NCI-H526 treated with DMSO at 0.1 percent for 48 hours (cell line): ENCODE measurements around the gene PLEKHJ1.
"Not testable (repeated sequence)": the region's sequence is repeated elsewhere in the genome, so short reads cannot be mapped to it uniquely, and the experiment has no call there.

ENCODE experiments used
- DNase-seq: peaks from one replicate; lab custom pipeline; 2025; lab: John Stamatoyannopoulos, UW

Gene PLEKHJ1

GRCh38 chr19:2219726-2220125 lies 16.4 kb downstream of the PLEKHJ1 start:
- no peak for DNase-seq

DNA sequence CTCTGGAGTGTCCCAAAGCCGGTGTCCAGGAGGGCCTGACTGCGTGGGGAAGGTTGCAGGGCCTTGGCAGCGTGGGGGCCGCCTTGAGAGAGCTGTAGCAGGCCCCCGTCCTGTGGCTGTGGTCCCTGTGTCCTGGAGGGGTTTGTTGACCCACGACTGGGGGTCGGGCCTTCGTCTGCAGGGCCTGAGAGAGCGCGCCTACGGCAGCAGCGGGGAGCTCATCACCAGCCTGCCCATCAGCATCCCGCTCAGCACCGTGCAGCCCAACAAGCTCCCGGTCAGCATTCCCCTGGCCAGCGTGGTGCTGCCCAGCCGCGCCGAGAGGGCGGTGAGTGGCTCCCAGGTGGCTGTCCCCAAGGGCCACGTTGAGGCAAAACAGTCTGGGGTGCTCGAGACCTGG lies 18.5 kb downstream of the PLEKHJ1 start:
- DNase-seq, result no peak

- no peak for DNase-seq
Measured at GRCh38 chr19:2216361-2217225, 19.5 kb downstream of the PLEKHJ1 start.

DNA sequence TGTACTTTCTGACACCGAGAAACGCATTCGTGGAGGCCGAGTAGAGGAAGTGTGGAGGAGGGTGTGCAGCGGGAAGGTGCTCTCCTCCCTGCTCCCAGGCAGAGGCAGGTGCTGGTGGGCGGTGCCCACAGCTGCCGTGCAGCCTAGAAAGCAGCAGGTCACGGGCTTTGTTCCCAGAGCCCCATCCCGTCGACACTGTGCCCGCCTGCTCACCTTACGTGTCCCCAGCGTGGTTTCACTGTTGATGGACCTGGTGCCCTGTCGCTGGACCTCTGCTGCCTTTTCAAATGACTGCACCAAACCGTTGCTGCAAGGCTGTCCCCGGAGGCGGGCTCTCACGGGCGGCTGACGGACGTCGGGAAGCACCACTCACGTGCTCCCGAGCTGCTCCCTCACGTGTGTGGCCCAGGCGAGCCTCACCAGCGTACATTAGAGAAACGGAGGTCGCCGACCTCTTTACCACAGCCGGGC lies 20.8 kb downstream of the PLEKHJ1 start:
- DNase-seq, result no peak

- no peak for DNase-seq
Measured at GRCh38 chr19:2214251-2214650, 21.9 kb downstream of the PLEKHJ1 start.

DNA sequence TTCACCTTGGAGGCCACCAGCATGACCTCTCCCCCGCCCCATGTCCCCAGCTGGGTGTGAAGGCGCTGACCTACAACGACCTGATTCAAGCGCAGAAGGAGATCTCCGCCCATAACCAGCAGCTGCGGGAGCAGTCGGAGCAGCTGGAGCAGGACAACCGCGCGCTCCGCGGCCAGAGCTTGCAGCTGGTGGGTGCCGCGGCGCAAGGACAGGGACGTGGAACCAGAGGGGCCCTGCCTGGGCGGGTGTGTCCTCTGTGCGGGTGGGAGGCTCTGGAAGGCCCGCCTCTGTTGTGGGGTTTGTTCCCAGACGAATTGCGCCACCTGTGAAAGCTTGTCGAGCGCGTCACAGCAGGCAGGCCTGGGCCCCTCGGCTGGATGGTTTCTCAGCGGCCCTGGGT lies 22.3 kb downstream of the PLEKHJ1 start:
- no peak for DNase-seq

DNA sequence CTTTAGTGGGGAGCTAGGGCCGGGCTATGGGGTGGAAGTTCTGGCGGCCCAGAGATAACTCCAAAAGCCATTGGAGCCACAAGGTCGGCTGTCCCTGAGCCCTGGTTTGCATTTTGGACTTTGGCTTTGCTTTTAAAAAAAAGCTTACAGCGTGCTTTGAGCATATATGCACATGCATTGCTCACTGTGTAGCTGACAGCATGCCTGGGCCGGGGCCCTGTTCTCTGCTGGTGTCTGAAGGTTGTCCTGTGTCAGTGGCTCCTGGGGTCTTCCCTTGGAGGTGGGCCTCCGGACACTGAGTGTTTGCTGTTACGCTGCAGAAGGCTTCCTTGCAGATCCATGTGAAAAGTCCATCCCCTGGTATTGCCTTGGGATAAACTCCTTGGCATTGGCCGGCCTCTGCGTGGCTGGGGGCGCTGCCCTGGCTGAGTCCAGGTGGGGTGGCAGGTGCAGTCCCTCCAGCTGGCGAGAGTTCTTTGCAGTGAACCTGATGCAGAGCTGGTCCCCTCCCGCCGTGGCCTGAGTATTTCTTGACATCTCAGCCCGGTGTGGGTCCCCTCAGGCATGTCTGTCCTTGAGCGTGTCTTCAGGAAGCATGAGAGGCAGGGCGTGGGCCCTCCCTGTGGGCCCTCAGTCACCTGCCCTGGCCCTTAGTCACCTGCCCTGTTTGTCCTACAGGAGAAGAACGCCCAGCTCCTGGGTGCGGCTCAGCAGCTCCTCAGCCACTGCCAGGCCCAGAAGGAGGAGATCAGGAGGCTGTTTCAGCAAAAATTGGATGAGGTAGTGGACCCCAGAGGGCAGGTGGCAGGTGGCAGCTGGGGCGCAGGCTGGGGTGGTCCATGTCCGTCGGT lies 23.0 kb downstream of the PLEKHJ1 start:
- DNase-seq, result no peak

DNA sequence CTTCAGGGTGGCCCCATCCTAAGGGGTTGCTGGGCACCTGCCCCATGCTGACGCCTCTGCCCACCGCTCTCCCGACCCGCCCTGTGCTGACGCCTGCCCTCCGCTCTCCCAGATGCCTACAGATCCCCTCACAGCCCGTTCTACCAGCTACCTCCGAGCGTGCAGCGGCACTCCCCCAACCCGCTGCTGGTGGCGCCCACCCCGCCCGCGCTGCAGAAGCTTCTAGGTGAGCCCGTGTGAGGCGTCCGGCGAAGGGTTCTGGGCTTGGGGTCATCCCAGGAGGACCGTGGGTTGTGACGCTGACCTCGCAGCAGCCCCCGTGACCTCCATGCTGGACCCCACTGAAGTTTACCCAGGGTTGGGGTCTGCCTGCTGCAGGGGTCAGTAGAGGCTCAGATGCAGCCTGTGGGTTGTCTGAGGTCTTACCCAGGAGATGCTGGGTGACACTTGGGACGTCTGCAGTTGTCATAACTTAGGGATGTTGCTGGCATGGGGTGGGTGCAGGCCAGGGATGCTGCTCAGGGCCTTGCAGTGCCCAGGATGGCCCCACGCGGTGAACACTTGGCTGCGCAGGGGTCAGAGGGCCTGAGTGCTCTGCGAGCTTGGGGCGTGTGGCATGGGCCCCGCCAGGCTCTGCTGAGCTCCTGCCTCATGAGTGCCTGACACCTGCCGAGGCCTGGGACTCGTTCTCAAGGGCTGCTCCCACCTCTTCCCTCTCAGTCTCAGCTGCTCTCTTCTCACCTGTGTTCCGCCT lies 25.0 kb downstream of the PLEKHJ1 start:
- DNase-seq, result no peak

- no peak for DNase-seq
Measured at GRCh38 chr19:2210206-2210605, 25.9 kb downstream of the PLEKHJ1 start.

DNA sequence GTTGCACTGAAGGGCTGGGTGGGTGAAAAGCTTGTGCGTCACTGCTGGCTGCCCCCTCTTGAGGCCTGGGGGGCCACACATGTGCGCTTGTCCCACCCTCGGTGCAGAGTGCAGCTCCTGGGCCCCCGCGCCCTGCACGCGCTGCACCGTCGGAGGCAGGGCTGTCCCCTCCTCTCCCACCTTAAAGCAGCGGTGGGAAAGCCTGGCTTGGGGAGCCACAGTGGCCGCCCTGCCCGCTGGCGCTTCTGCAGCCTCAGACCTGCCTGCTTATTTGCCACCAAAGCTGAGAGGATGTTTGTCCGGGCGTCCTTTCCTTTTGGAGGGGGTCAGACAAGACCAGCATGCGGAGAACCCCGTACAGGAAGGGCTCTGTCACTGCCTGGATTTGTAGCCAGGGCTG lies 26.7 kb downstream of the PLEKHJ1 start:
- no peak for DNase-seq

GRCh38 chr19:2208975-2209374 lies 27.2 kb downstream of the PLEKHJ1 start:
- no peak for DNase-seq

DNA sequence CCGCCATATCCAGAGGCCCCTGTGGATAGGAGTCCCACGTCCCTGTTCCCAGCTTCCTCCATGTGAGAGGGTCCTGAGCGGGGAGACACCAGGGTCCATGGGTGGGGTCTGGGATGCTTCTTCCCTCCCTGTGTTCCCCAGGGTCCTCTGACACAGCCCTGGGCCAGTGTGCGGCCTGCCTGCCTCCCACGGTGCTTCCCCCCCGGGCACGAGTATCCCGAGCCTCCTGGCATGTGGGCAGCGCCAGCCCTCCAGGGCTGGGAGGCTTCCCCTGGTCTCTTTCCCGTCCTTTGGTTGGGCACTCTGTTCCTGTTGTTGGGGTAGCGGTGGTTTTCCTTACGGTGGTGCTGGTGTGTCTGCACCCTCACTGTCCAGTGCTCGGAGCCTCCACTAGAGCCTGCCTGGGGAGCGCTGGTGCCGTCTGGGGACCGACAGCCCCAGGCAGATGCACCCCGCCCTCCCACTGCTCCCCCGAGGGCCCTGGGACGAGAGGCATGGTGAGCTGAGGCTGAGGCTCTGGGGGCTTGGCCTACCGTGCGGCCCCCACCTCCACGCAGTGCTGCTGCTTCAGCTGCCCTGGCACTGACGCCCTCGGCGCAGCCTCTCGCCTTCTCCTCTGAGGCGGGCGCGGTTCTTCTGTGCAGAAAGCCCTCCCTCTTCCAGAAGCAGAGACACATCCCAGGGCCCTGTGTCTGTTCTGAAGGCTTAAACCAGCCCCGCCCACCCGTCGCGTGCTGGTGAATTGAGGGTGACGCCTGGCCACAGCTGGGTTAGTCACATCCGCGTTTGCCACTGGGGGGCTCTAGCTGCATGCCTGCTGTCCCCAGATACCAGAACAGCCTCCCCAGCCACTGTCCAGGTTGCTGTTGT lies 27.9 kb downstream of the PLEKHJ1 start:
- no peak for DNase-seq

- no peak for DNase-seq
Measured at GRCh38 chr19:2207008-2207407, 29.1 kb downstream of the PLEKHJ1 start.

DNA sequence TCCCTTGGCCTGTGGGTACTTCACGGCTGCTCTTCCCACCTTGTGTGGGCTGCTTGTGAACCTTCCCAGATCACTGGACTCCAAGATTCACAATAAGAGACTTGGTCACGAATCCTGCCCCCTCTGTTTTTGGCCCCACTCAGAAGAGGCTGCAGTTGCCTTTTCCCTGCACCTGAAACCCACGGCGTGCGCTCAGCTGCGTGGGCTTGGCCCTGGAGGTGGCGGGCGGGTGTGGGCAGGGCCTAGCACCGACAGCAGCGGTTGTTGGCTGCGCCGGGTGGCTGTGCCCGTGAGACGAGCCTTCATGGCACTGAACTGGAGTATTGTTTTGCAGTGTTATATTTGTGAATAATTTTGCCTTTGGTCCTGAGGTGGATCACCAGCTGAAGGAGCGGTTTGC lies 33.8 kb downstream of the PLEKHJ1 start:
- DNase-seq, result no peak

- no peak for DNase-seq
Measured at GRCh38 chr19:2201473-2202148, 34.5 kb downstream of the PLEKHJ1 start.

- DNase-seq, result not testable (repeated sequence)
Measured at GRCh38 chr19:2200624-2201294, 35.4 kb downstream of the PLEKHJ1 start.

DNA sequence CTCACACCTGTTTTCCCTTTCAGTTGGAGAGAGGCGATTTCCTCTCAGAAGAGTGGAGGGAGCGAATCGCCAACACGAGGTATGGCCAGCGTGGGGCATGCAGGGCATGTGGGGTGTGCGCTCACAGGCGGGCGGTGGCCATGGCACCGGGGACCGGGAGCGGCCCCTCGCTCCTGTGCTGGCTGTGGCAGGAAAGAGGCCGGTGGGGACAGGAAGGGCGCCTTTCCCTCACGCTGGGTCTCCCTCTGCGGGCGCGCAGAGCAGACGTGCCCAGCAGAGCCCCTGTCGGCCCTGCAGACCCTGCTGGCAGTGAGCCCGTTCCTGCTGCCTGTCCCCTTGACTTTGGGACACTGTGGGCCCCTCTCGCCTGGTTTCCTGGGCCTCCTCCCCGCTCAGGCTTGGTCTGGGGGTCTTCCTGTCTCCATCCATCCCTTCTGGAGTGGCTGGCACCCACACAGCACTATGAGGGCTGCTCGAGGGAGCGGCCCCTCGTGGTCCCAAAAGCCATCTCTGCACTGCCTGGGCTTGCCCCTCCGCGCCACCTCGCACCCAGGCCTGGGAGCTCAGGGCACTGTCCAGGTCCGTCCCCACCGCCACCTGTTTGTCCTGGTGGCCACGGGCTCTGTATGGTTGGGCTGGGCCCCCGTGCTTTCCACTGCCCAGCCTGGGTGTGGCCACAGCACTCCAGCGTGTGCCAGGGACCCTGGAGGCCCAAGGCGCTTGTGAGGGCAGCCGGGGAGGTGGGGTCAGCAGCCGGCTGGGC lies 36.1 kb downstream of the PLEKHJ1 start:
- DNase-seq, result no peak

DNA sequence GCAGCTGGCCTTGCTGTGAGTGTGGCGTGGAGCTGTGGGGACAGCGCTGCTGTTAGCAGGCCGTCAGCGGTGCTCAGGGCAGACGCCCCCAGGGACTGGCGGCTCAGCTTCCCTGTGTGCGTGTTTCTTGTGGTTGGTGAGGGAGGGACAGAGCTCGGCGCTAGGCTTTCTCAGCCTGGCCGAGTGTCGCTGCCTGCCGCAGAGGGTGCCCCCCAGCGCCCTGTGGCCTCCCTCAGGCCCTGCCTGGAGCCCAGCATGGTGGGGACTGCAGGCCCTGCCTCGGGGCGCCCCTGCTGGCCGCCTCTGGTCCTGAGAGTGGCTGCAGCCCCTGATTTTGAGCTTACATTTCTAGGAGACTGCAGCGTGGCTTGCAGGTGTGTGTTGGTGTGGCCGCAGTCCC lies 36.9 kb downstream of the PLEKHJ1 start:
- no peak for DNase-seq

- no peak for DNase-seq
Measured at GRCh38 chr19:2198317-2198716, 37.8 kb downstream of the PLEKHJ1 start.
